Fibroblast of skin of left biceps (primary cell): ENCODE data around the gene METRNL.
"Not testable (repeated sequence)": the region's sequence is repeated elsewhere in the genome, so short reads cannot be mapped to it uniquely, and the experiment has no call there.

Experiments
- DNase-seq, 2 experiments: peaks; one replicate each; pipeline ENCODE4 v3.0.0-alpha.2; 2013; ENCODE audit warnings: low read depth in 2 of 2

The METRNL gene

GRCh38 chr17:83121921-83122820, 42.8 kb downstream of the METRNL start:
- DNase-seq = no peak

DNA sequence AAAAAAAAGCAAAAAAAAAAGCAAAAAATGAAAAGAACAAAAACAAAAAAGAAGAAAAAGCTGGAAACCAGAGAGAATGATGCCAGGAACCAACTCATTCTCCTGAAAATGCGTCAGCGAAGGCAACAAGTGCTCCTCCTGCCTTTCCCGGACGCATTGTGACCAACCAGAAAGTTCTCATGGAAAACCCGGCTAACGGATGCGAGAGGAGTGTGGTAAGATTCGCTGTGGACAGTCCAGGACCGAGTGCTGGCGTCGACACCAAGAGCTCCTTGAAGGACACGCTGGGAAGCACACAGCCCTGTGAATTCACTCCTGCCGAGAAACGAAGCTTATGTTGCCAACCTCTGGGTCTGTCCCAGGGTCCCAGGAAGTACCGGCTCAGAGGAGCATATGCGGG, 43.4 kb downstream of the METRNL start:
- no peak for DNase-seq

GRCh38 chr17:83123896-83124801, 44.7 kb downstream of the METRNL start:
- DNase-seq = no peak

GRCh38 chr17:83124871-83125514, 45.6 kb downstream of the METRNL start:
- no peak for DNase-seq

- no peak for DNase-seq
Observed at GRCh38 chr17:83125515-83126274, 46.3 kb downstream of the METRNL start.

DNA sequence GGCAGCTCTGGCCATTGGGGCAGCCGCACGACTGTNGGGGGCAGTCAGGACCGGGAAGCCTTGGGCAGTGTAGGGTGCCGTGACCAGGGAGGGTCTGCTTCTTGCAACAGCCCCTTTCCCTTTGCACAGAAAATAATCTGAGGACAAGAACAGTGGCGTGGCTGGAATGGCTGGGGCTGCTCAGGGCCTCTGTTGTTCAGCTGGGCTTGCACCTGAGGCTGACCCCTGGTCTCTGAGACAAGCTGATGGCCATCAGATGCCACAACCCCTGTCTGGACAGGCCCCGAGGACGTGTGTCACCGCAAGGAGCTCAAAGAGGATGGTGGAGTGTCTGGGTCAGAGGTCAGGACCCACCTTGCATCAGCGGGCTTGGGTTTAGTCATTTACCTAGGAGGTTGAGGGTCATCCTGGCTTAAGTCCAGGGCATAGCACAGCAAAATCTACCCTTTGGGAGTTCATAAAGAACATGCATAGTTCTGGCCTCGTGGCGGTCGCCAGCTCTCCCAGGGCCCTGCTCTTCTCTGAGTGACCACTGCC, 46.9 kb downstream of the METRNL start:
- DNase-seq = no peak

DNA sequence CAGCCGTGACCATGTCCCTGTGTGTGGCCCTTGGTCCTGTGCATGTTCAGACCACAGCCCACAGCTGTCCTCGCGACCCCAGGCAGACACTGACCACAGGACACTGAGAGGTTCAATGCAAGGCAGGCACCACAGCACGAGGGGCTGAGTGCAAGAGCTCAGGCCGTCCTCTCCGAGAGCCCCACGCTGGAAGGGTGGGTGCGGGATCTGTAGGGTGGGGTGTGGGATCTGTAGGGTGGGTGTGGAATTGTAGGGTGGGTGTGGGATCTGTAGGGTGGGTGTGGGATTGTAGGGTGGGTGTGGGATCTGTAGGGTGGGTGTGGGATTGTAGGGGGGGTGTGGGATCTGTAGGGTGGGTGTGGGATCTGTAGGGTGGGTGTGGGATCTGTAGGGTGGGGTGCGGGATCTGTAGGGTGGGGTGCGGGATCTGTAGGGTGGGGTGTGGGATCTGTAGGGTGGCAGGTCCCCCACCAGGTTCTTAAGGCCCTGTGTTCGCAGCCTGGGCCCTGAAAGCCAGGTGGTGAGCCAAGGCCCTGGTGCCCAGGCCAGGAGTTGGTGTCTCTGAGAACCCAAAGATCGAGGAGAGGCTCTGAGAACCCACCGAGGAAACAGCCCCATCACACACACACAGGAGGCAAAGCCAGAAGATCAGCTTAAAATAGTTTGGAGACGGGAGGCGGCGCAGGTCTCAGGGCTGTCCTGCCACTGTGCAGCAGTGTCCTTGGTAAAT, 48.2 kb downstream of the METRNL start:
- DNase-seq = no peak

DNA sequence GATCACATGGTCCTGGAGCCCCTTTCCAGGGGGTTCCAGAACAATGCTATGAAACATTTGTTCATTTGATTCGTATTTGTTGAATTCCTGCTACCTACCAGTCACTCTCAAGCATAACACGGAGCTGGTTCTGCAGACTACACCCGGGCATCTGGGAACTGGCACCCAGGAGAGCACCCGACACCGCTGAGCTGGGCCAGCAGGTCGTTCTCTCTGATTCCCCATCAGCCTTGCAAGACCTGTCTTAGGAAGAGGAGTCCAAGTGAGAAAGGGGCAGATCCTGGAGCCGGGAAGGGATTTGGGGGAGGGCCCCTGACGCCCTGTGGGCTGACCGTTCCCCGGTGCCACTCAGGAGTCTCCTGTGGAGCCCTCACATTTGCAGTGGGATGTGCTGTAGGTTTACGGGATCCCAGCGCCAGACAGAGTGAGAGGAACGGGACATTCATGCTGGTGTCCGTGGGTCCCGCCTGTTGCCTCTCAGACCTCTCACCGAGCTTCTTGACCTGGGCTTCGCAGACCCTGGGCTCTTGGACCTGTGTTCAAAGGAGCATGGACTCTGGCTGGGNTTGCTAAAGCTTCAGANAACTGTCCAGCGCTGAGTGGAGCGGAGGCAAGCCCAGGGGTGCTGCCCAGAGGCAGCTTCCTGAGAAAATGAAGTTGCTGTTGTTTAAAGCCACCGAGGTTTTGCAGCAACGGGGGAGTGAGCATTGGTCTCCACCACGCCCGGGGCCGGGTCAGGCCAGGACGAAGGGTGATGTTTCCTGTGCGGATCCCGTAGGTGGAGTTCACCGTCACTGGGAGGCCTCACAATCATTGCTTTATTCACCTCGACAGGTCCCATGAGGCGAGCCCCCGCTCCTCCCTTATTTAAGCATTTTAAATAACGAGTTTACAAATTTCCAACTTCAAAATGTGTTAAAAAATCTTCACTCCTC, 49.2 kb downstream of the METRNL start:
- no peak for DNase-seq

DNA sequence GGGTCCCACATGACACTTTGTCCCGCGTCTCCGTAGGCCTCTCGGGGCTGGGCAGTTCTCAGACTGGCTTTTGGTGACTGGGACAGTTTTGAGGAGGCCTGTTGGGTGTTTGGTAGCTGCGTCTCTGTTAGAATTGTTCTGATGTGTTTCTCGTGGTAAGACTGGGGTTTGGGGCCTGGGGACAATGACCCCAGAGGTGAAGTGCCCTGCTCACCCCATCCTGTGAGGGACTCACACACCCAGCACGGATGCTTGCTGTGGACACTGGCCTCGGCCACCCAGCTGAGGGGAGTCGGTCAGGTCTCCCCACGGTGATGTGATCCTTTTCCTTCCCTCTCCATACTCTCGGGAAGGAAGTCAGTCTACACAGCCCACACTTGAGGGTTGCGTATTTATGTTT, 50.3 kb downstream of the METRNL start:
- no peak for DNase-seq

DNA sequence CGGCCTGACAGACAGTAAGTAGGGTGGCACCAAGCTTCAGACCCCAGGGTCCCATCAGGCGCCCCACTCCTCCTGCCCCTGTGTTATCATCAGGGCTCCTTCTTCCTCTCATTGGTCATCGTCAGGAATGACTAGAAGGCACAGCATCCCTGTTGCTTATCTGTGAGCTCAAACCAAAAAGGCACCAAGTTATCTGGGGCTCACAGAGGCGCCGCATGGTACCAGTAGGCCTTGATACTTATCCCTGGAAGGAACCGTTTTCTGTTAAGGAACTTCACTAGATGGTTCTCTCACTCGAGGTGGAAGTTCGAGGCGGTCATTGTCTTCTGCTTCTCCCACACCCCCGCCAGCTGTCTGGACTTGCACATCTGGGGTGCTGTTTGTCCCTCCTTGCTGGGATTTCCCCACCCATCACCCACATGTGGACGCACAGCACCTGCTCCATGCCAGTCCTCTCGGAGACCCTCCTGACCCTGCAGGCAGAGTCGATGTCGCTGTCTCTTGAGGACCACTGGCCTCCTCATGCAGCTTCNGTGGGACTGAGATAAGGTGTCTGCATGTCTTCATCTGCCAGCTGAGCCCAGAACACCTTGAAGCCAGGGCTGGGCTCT, 52.1 kb downstream of the METRNL start:
- no peak for DNase-seq

DNA sequence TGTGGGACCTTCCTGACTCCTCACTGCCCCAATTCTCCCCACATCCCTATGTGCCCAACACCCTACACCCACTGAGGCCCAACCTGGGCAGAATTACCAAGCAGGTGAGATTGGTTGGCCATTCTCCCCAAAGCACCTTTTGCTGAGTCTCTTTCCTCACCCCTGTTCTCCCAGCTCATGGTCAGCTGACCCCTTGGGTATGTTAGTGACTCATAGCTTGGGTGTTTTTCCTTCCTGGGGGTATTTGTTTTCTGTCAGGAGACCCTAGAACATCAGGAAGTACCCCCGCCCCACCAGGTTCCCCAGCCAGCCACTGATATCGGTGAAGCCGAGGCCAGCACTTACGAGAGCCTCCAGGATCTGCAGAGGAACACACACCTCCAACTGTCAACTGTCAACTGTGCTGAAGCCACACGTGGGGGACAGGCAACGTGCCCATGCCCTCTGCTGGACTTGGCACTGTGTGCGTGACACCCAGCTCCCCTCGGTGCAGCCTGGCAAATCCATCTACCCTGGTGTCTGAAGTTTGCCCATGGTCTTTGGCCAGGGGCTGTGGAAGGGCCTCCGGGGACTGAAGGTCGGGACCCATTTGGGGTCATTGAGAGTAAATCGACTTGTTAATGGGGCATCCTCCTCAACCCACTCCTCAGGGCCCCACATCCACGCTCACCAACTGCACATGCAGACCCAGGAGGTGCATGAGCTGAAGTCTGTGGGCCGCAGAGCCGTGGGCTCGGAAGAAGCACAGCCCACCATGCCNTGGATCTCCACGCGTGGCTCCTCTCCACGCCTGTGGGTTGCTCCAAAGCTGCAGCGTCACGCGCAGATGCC, 53.1 kb downstream of the METRNL start:
- no peak for DNase-seq

DNA sequence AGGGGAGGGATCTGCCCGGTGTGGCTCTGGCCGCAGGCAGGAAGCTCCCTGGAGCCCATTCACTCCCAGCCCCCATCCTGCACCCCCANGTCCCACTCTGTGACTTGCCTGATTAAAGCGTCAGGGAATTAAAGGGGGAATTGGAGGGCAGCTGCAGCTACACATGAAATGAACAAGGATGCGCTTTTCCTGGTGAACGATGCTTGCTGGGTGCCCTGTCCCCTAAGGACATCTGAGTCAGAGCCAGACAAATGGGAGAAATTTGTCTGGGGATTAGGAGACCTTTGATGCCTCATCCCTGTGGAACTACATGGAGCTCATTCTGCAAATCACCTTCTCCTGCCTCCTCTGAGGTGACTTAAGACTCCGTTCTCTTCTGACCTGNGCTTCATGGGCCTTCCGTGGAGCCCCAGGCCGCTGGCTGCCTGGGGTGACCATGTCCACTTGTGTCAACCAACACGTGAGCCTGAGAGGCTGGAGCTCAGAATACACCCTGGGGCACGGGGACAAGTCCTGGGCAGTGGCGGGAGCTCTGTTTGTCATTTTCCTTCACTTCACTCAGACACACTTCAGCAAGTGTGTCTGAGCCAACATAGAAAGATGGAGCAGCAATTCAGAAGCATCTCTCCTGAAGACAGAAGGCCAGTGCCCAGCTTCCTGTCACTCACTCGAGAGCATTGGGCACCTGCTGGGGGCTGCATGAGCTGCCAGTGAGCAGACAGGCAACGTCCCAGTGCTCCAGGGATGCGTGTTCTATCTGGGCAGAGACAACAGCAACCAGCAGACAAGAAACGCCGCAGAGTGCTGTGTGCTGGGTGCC, 54.1 kb downstream of the METRNL start:
- DNase-seq = no peak

- DNase-seq = not testable (repeated sequence)
Observed at GRCh38 chr17:83134456-83134855, 55.0 kb downstream of the METRNL start.

- DNase-seq = no peak
Observed at GRCh38 chr17:83135692-83136091, 56.3 kb downstream of the METRNL start.

DNA sequence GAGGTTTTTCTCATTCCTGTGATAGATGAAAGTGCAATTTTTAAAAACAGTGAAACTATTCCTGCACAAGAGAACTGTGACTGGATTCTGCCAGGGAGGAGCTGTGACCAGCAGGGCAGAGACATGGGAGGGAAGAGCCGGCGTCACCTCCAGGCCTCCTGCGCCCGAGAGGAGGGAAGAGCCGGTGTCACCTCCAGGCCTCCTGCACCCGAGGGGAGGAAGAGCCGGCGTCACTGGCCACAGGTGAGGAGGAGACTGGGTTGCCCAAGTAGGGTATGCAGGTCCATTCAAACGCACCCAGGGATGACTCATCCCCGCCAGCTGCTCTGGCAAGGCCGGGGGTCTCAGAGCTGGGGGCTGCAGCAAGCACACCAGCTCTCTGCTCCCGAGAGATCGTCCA, 56.7 kb downstream of the METRNL start:
- DNase-seq = no peak

DNA sequence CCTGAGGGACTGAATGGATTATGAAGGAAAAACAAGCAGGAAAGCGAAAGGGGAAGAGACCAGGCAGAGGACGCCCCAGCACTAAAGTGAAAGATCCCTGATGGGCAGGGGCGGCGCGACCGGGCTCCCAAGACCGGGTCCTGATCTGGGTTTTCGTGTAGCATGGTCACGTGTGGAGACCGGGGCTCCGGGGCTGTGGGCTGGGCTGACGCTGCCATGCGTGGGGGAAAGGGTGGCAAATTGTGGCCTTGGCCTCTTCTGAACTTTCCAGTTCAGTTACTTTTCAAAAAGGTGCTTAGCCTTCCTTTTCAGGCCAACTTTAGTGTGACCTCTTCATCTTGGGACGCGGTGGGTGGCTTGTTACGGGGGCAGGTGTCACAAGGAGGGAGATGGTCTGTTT, 57.5 kb downstream of the METRNL start:
- DNase-seq = no peak

DNA sequence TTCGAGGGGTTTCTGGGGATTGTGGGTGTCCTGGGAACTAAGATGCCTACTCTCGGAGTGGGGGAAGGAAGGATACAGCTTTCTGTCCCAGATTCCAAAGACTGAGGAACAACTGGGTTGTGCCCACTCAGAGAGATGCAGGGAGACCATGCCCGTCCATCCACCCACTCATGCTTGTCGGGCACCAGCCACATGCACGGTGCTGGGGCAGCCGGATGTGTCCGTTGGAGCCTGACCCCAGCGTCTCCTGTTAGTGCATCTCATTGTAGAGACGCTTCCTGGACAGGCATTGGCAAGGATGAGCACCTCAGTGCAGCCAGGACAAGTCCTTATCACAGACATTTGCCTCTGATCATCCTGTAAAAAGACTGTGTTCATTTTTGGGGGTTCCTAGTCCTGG, 58.1 kb downstream of the METRNL start:
- no peak for DNase-seq
